SK-N-SH (cell line): ENCODE measurements around the gene IL17A. TPM values are rescaled to one million over a fixed set of nuclear protein-coding genes. Genes with fewer than 3 reads are reported as not detected.

Source experiments
- CTCF ChIA-PET: fragments of 300-600, 350-600 bp; formaldehyde crosslinking; extraction: SDS; loops from one replicate; lab custom pipeline; 2021; lab: Yijun Ruan, JAX
- POLR2A ChIA-PET: fragments of 350-600 bp; sonication (Branson Sonifier 250); formaldehyde crosslinking; extraction: SDS; loops from one replicate; lab custom pipeline; 2020; ENCODE audit warnings: antibody characterized with exemption, inconsistent platforms; lab: Yijun Ruan, JAX
- DNase-seq: peaks from one replicate; pipeline ENCODE4 v3.0.0; 2012
- H2AFZ ChIP-seq: fragments of 200-600 bp; sonication (generic); 2 replicates; pipeline ENCODE4 v1.8.1; 2016; ENCODE audit warnings: antibody characterized with exemption, mild to moderate bottlenecking, low read depth
- H3F3A ChIP-seq: fragments of 200-600 bp; sonication (generic); replicated peaks from 2 replicates; pipeline ENCODE3; 2016; ENCODE audit warnings: antibody characterized with exemption, mild to moderate bottlenecking; ENCODE audit not compliant: insufficient read depth
- H3K27ac ChIP-seq, 2 experiments: fragments of 200-500 bp in 1 of 2; fragments of 200-600 bp in 1 of 2; sonication (Bioruptor generic) in 1 of 2; sonication (generic), shearing (Covaris generic) in 1 of 2; 2 replicates each; pipeline versions ENCODE4 v1.5.1 to v1.6.1; 2014 to 2016; ENCODE audit warnings: low read depth in 2 of 2, inconsistent platforms in 1 of 2, low read length in 1 of 2, mild to moderate bottlenecking in 1 of 2, mixed read lengths in 1 of 2
- H3K27me3 ChIP-seq: fragments of 200-600 bp; sonication (generic), shearing (Covaris generic); 2 replicates; pipeline ENCODE4 v1.6.1; 2016; ENCODE audit warnings: mixed run types; ENCODE audit not compliant: insufficient read depth
- H3K36me3 ChIP-seq, 2 experiments: fragments of 200-500 bp in 1 of 2; fragments of 200-600 bp in 1 of 2; sonication (Bioruptor generic) in 1 of 2; sonication (generic) in 1 of 2; replicated peaks in 1 of 2; 2 replicates each; pipeline versions ENCODE3 to v1.5.1; 2014 to 2016; ENCODE audit warnings: low read length in 1 of 2, mild to moderate bottlenecking in 1 of 2; ENCODE audit not compliant: insufficient read depth in 2 of 2, control insufficient read depth in 1 of 2
- H3K4me1 ChIP-seq, 2 experiments: fragments of 200-500 bp in 1 of 2; fragments of 200-600 bp in 1 of 2; sonication (Bioruptor generic) in 1 of 2; sonication (generic), shearing (Covaris generic) in 1 of 2; 2 replicates each; pipeline versions ENCODE4 v1.5.1 to v1.6.1; 2014 to 2016; ENCODE audit warnings: low read depth in 1 of 2, low read length in 1 of 2, mixed run types in 1 of 2; ENCODE audit not compliant: insufficient read depth in 2 of 2, control insufficient read depth in 1 of 2
- H3K4me2 ChIP-seq: fragments of 200-600 bp; sonication (generic), shearing (Covaris generic); 2 replicates; pipeline ENCODE4 v1.6.1; 2017; ENCODE audit warnings: mixed run types
- H3K4me3 ChIP-seq, 2 experiments: fragments of 200-500 bp in 1 of 2; fragments of 200-600 bp in 1 of 2; sonication (Bioruptor generic) in 1 of 2; sonication (generic), shearing (Covaris generic) in 1 of 2; 2 replicates each; pipeline versions ENCODE4 v1.5.1 to v1.8.1; 2014 to 2016; ENCODE audit warnings: low read depth in 2 of 2, inconsistent platforms in 1 of 2, low read length in 1 of 2, mild to moderate bottlenecking in 1 of 2, mixed read lengths in 1 of 2, moderate library complexity in 1 of 2
- H3K79me2 ChIP-seq: fragments of 200-600 bp; sonication (generic); 2 replicates; pipeline ENCODE4 v1.8.1; 2017; ENCODE audit warnings: mild to moderate bottlenecking; ENCODE audit not compliant: insufficient read depth
- H3K9ac ChIP-seq: fragments of 200-600 bp; sonication (generic); 2 replicates; pipeline ENCODE4 v1.6.1; 2017; ENCODE audit warnings: mixed run types
- H3K9me2 ChIP-seq: fragments of 200-600 bp; sonication (generic); 2 replicates; pipeline ENCODE4 v1.6.1; 2017; ENCODE audit warnings: mixed run types
- H3K9me3 ChIP-seq: fragments of 200-600 bp; sonication (generic); 2 replicates; pipeline ENCODE4 v1.6.1; 2017; ENCODE audit warnings: mixed run types, mild to moderate bottlenecking, moderate library complexity
- H4K20me1 ChIP-seq: fragments of 200-600 bp; sonication (generic); 2 replicates; pipeline ENCODE4 v1.6.1; 2017; ENCODE audit warnings: mild to moderate bottlenecking, mixed run types; ENCODE audit not compliant: insufficient read depth
- EZH2phosphoT487 ChIP-seq: fragments of 200-600 bp; sonication (generic); IDR thresholded peaks from 2 replicates; pipeline ENCODE4 v1.6.1; 2017; ENCODE audit warnings: low read depth, mixed run types, mild to moderate bottlenecking, antibody characterized with exemption, moderate library complexity, borderline replicate concordance
- FOSL2 ChIP-seq: IDR thresholded peaks from 2 replicates; pipeline ENCODE4 v1.4.0; 2012; ENCODE audit warnings: low read depth, mild to moderate bottlenecking, moderate library complexity, borderline replicate concordance
- FOXJ3 ChIP-seq: sonication (generic); formaldehyde crosslinking; IDR thresholded peaks from 2 replicates; pipeline ENCODE4 v1.5.1; 2020; ENCODE audit warnings: mild to moderate bottlenecking, missing genetic modification reagents
- FOXM1 ChIP-seq: IDR thresholded peaks from 2 replicates; pipeline ENCODE4 v1.4.0; 2012; ENCODE audit warnings: low read depth, mild to moderate bottlenecking
- GABPA ChIP-seq: IDR thresholded peaks from 2 replicates; pipeline ENCODE4 v1.4.0; 2012; ENCODE audit warnings: low read depth, mild to moderate bottlenecking
- JUND ChIP-seq: IDR thresholded peaks from 2 replicates; pipeline ENCODE4 v1.4.0; 2012
- MXI1 ChIP-seq: IDR thresholded peaks from 2 replicates; pipeline ENCODE4 v1.6.1; 2012; ENCODE audit warnings: mild to moderate bottlenecking, low read depth, low read length, improper control_type of control experiment
- NFIC ChIP-seq: IDR thresholded peaks from 2 replicates; pipeline ENCODE4 v1.4.0; 2012; ENCODE audit warnings: borderline replicate concordance
- RCOR1 ChIP-seq: fragments of 150-350 bp; IDR thresholded peaks from 2 replicates; pipeline ENCODE4 v1.6.1; 2017; ENCODE audit warnings: antibody characterized with exemption, low read length
- RFX5 ChIP-seq: IDR thresholded peaks from 2 replicates; pipeline ENCODE4 v1.6.1; 2012; ENCODE audit warnings: mild to moderate bottlenecking, improper control_type of control experiment, low read length
- SIN3A ChIP-seq: IDR thresholded peaks from 2 replicates; pipeline ENCODE4 v1.6.1; 2012; ENCODE audit warnings: low read depth, mild to moderate bottlenecking, low read length, moderate library complexity, borderline replicate concordance
- SMC3 ChIP-seq: IDR thresholded peaks from 2 replicates; pipeline ENCODE4 v1.6.1; 2012; ENCODE audit warnings: low read depth, low read length, improper control_type of control experiment
- TAF1 ChIP-seq: IDR thresholded peaks from 2 replicates; pipeline ENCODE4 v1.6.1; 2012; ENCODE audit warnings: low read depth, mild to moderate bottlenecking, low read length, moderate library complexity, borderline replicate concordance
- YY1 ChIP-seq: IDR thresholded peaks from 2 replicates; pipeline ENCODE4 v1.4.0; 2012; ENCODE audit warnings: low read depth, mild to moderate bottlenecking
- WGBS: methylation state at CpG from one replicate; pipeline ENCODE4 v1.1.6; 2017; ENCODE audit warnings: low lambda C conversion rate; 5-methylcytosine and 5-hydroxymethylcytosine counted together
- polyA plus RNA-seq, 3 experiments: library from polyadenylated mRNA; depleted of rRNA; stranded (reverse); fragments of >200 nt; gene quantifications; 2 replicates each; pipeline ENCODE4 v1.2.3, GENCODE V29; 2012
- TF ChIP-seq, protein P1 (sequence below): IDR thresholded peaks from 2 replicates; pipeline ENCODE4; 2012
- TF ChIP-seq, protein P2 (sequence below): fragments of 200-600 bp; sonication (generic); IDR thresholded peaks from 2 replicates; pipeline ENCODE4 v1.6.1; 2017; ENCODE audit warnings: antibody characterized with exemption, mild to moderate bottlenecking, moderate library complexity
- TF ChIP-seq, protein P3 (sequence below): fragments of 150-350 bp; IDR thresholded peaks from 2 replicates; pipeline ENCODE4 v1.6.1; 2017; ENCODE audit warnings: antibody characterized with exemption, low read length, low read depth, borderline replicate concordance
- TF ChIP-seq, protein P4 (sequence below): IDR thresholded peaks from 2 replicates; pipeline ENCODE4 v1.4.0; 2012; ENCODE audit warnings: low read depth, borderline replicate concordance

IL17A gene
- polyA plus RNA-seq, 1 of the 3 experiments (the other 2 are of a cell fraction): not detected

DNA sequence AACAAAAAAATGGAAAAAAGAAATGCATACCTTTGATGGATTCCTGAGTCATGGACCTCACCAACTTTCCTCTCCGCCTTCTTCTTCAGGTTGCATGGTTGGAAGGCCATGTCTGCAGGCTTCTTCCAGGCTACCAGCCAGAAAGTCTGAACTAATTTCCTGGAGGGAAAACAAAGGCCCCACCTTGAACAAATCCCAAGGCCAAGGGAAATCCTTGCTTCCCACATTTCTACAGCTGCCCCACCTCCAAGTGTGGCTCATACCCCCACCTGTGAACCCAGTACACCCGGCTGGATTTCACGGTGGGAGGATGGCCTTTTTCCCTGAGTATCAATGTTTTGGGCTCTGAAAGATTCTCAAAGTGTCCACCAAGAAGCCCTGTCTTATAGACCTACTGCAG, 22.4 kb downstream of the IL17A start:
- WGBS: 27% methylated on average over 3 of the region's 3 CpGs
- ChIA-PET CTCF (interaction anchor here (1.1 kb wide), 1 partner anchor 55 kb away, joined by 3 read pairs; no protein-coding TSS in a partner anchor), POLR2A (no interaction called here)
- no peak overlapping the region for H3K4me2 ChIP-seq
- no peak overlapping the region for H3K27ac ChIP-seq
- DNase-seq: no peak
- H2AFZ ChIP-seq: no peak overlapping the region
- H3K9ac ChIP-seq: no peak overlapping the region
- H4K20me1 ChIP-seq: no peaks in the 10 kb centered on the region
- H3K9me2 ChIP-seq: no peaks in the 10 kb centered on the region
- TF ChIP-seq, protein P1, sequence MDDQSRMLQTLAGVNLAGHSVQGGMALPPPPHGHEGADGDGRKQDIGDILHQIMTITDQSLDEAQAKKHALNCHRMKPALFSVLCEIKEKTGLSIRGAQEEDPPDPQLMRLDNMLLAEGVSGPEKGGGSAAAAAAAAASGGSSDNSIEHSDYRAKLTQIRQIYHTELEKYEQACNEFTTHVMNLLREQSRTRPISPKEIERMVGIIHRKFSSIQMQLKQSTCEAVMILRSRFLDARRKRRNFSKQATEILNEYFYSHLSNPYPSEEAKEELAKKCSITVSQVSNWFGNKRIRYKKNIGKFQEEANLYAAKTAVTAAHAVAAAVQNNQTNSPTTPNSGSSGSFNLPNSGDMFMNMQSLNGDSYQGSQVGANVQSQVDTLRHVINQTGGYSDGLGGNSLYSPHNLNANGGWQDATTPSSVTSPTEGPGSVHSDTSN: no peak
- no peak for TF ChIP-seq FOXJ3 (CRISPR knock-in tag)
- TF ChIP-seq TAF1: no peak
- TF ChIP-seq EZH2phosphoT487: no peak
- TF ChIP-seq GABPA: no peak
- no peak for TF ChIP-seq NFIC
- no peak for TF ChIP-seq SMC3
- TF ChIP-seq MXI1: no peak
- TF ChIP-seq, protein P2, sequence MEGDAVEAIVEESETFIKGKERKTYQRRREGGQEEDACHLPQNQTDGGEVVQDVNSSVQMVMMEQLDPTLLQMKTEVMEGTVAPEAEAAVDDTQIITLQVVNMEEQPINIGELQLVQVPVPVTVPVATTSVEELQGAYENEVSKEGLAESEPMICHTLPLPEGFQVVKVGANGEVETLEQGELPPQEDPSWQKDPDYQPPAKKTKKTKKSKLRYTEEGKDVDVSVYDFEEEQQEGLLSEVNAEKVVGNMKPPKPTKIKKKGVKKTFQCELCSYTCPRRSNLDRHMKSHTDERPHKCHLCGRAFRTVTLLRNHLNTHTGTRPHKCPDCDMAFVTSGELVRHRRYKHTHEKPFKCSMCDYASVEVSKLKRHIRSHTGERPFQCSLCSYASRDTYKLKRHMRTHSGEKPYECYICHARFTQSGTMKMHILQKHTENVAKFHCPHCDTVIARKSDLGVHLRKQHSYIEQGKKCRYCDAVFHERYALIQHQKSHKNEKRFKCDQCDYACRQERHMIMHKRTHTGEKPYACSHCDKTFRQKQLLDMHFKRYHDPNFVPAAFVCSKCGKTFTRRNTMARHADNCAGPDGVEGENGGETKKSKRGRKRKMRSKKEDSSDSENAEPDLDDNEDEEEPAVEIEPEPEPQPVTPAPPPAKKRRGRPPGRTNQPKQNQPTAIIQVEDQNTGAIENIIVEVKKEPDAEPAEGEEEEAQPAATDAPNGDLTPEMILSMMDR: no peak
- no peak for TF ChIP-seq FOSL2
- TF ChIP-seq RFX5: no peak
- no peak for TF ChIP-seq SIN3A
- TF ChIP-seq RCOR1: no peak
- TF ChIP-seq, protein P3, sequence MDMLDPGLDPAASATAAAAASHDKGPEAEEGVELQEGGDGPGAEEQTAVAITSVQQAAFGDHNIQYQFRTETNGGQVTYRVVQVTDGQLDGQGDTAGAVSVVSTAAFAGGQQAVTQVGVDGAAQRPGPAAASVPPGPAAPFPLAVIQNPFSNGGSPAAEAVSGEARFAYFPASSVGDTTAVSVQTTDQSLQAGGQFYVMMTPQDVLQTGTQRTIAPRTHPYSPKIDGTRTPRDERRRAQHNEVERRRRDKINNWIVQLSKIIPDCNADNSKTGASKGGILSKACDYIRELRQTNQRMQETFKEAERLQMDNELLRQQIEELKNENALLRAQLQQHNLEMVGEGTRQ: no peak
- TF ChIP-seq YY1: no peak
- no peak for TF ChIP-seq FOXM1
- TF ChIP-seq JUND: no peak
- TF ChIP-seq, protein P4, sequence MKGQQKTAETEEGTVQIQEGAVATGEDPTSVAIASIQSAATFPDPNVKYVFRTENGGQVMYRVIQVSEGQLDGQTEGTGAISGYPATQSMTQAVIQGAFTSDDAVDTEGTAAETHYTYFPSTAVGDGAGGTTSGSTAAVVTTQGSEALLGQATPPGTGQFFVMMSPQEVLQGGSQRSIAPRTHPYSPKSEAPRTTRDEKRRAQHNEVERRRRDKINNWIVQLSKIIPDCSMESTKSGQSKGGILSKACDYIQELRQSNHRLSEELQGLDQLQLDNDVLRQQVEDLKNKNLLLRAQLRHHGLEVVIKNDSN: no peak
- H3K36me3 ChIP-seq: no peaks in the 10 kb centered on the region
- H3K79me2 ChIP-seq: no peaks in the 10 kb centered on the region
- no peaks in the 10 kb centered on the region for H3F3A ChIP-seq
- no peak overlapping the region for H3K4me3 ChIP-seq
- H3K4me1 ChIP-seq: no peaks in the 10 kb centered on the region
- H3K27me3 ChIP-seq: no peaks in the 10 kb centered on the region
- H3K9me3 ChIP-seq: no peaks in the 10 kb centered on the region
